Activated T-cell treated with anti-CD3 and anti-CD28 coated beads, Interleukin-2, amount 50 U/mL, for 48 hours (primary cell): ENCODE data around the gene ATP5PD.
A peak's percentile ranks its signal among the peaks of the same experiment; 100 is the strongest.
"Not testable (repeated sequence)": the region's sequence is repeated elsewhere in the genome, so short reads cannot be mapped to it uniquely, and the experiment has no call there.

ENCODE experiments used
- DNase-seq, 2 experiments: peaks; one replicate each; pipeline ENCODE4 v3.0.0-alpha.2; 2020

ATP5PD gene

DNA sequence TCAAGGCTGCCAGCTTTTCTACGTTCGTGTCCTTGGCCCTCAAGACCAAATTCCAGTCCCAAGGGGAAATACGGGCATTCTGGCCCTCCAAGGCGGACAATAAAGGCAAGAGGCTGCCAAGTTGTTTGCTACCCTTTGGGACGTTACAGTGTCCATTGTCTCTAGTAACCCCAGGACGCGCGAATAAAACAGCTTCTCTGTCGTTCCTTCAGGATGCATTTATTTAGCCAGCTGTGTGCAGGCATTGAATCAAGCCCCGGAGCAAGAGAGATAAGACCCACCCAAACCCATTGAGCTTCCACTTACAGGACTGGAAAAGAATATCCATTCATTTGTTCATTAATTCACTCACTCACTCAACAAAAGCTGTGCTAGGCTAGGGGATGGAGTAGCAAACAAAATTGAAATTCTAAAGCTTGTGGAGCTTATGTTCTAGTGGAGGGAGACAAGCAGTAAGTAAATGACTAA lies 33.6 kb downstream of the ATP5PD start:
- no peak for DNase-seq

DNA sequence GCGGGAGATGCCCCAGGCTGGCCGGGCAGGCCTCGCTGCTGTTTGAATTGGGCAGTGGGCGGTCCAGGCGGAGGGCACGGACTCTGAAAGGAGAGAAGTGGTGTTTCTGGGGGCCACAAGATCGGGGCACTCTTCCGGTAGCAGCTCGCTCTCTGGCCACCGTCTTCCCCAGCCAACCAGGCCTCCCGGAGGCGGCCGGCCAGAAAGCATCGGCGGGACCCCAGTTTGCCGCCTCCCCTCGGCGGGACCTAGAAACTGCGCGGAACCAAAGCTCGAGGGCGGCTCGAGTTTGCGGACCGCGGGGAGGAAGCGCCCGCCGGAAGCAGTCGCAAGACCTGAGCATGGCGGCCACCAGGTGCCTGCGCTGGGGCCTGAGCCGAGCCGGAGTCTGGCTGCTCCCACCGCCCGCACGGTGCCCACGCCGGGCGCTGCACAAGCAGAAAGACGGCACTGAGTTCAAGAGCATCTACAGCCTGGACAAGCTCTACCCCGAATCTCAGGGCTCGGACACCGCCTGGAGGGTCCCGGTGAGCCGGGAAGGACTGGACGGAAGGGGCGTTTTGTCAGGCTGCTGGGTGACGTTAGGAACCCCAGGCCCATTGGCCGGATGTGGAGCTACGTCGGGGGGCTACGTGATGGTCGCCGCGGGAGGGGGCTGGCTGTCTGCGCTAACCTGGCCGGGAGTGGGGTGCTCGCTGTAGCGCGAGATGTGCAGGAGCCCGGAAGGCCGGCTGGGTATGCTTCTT lies 34.2 kb downstream of the ATP5PD start, which contains the start of gene MRPL58:
Gene MRPL58 (plus strand): TSS at position 325 of the 746 bp plus-strand sequence. CDS start 17 bp downstream, at position 342.
- peak; percentile 89 to 92 for DNase-seq

DNA sequence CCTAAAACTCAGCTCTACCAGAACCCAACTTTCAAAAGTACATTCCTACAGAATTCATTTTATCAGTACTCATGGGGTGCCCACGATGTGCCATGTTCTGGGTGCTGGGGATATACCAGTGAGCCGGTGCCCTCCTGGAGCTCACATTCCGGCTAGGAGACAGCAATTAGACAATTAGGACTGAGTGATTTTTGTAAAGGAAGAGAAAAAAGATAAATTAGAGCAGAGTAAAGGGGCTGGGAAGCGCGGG lies 34.7 kb downstream of the ATP5PD start:
- no peak for DNase-seq

DNA sequence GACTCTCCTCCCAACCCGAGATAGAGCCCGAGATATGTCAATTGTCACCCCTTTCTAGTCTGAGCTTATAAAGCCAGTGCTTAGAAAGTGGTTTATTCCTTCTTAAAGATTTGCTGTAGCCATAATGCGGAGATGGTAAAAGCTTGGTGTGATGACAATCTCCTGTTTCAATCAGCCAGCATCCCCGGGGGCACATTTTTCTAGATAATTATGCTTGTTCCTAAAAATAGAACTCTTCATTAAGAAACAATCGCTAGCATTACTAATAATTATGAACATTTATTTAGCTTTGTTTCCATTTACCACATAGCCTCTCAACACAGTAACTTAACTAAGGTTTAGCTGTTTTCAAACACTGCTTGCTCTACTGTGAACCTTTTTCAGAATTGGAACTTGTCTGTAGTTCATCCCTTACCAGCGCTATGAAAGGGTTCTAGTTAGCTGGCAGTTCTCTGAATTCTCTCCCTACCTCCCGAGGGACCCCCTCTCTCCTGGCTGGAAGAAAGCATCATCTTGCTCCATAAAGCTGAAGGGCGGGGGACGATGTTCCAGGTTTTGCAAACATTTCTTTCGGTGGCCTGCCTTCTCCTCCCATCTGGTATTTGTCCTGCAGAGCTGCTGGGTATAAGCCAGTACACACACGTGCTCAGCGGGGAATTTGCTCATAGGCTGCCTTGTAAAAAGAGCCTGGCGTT lies 35.2 kb downstream of the ATP5PD start:
- DNase-seq: peak in 1 of 2 experiments; percentile 42

DNA sequence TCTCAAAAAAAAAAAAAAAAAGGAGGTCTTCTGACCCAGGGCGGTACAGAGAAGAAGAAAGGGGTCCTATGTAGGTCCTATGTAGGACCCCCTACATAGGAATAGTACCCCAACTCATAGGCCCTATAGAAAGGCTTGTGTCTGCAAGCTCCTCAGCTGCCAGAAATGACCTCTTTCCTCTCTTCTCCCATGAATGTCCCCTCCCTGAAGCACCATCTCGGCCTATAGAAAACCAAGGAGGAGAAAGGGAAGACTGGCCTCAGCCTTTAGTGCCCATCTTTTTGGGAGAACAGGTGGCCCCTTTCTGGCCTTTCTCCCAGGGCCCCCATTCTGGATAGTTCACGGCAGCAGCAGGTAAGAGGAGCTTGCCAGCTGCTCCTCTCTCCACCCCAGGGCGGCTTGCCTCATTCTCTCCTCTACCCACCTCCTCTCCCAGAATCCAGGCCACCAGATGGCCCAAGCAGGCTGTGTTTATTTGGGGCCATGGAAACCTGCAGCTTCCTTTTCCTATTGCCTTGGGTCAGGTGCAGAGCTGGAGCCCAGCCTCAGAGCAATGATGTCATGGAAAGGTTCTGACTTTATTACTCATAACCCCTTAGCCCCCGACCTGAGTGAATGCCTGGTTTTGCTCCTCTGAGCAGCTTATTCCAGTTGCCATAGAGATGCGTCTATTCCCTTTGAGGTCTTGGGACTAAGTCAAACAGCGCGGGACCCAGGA lies 35.9 kb downstream of the ATP5PD start:
- peak; percentile 40 to 44 for DNase-seq

DNA sequence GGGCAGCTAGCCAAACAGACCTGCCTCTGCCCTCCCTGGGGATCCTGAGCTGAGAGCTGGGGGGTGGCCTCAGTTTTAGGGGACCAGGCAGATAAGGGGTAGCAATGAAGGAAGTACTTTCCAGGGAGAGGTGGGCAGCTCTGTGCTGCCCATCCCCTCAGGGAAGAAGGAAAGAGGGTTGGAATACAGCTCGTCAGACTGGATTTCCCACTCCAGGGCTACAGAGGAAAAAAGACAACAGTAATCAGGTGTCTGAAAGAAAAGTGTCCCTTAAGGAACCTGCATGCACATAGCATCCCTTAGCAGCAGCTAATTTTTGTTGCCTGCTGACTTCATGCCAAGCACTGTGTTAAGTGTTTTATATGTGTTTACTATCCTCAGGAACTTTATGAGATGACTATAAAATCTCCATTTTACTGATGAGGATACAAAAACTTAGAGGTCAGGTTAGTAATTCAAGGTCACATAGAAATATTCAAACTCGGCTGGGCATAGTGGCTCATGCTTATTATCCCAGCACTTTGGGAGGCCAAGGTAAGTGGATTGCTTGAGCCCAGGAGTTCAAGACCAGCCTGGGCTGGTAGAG lies 37.5 kb downstream of the ATP5PD start:
- DNase-seq: no peak

DNA sequence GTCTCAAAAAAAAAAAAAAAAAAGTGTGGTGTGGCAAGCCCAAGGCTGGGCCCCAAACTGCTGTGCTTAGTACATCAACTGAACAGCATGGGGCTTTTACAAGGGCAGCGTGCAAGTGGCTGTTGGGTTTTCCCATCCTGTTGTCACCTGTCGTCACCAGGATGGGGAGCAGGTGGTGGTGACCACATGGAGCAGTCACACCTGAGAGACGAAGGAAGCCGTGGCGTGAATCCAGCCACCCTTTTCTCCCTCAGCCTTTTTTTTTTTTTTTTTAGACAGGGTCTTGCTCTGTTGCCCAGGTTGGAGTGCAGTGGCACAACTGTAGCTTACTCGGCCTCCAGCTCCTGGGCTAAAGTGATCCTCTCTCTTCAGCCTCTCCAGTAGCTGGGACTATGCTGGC lies 38.4 kb downstream of the ATP5PD start:
- DNase-seq: no peak

DNA sequence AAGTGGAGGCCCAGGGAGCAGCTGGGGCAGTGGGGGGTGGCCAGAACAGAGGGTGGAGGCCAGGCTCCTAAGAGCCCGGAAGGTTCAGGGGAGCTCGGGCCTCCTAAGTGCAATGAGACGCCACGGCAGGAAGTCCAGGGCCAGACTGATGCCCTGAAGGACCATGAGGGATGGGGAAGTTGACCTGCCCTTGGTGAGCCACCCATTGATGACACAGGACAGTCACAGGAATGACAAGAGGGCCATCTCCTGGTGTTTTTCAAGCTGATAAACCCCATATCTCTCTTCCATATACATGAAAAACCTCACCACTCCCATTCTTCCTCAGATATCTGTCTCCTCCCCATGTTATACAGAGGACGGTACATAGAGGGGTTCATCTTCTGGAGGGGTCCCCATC lies 40.1 kb downstream of the ATP5PD start:
- no peak for DNase-seq

DNA sequence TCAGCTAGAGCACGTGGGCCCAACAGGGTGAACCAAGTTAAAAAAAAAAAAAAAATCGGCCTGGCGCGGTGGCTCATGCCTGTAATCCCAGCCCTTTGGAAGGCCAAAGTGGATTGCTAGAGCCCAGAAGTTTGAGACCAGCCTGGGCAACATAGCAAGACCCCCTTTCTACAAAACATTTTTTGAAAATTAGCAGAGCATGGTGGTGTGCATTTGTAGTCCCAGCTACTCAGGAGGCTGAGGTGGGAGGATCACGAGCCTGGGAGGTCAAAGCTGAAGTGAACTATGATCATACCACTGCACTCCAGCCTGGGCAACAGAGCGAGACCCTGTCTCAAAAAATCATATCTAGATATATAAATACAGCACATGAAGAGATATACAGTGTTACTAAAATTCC lies 40.7 kb downstream of the ATP5PD start:
- DNase-seq: not testable (repeated sequence)

DNA sequence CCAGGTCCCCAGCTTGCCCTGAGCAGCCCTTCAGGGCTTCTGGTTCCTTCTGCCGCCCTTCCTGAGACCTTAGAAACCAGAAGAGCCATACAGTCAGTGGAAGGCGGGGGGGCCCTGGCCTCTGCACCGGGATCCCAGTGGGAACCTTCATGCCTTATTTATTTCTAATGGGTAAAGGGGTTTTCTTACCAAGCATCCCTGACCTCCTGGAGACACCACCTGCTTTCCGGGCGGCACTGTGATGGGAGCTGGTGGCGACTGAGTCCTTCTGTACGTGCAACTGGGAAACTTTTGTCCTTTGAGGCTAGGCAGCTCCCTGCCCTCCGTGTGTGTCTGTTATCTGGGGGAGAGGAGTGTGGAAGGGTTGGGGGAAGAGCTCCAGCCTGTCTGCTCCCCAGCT lies 41.5 kb downstream of the ATP5PD start:
- no peak for DNase-seq

DNA sequence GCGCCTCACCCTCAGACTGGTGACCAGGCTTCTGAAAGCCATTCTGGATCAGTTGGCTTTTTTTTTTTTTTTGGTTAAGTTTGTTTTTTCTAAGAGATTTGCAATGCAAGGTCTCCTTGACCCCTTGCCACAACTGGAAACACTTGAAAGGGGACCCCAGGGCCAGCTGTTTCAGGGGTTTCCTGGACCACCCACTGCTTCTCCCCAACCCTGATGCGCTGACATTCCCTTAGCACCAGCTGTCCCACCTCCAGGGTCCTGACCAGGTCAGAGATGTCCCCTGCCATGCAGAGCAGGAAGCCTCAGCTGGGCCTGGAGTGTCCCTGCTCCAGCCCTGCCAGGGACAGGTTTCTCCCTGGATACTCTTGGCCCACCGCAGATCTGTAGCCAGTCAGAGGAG lies 42.4 kb downstream of the ATP5PD start:
- DNase-seq: no peak

DNA sequence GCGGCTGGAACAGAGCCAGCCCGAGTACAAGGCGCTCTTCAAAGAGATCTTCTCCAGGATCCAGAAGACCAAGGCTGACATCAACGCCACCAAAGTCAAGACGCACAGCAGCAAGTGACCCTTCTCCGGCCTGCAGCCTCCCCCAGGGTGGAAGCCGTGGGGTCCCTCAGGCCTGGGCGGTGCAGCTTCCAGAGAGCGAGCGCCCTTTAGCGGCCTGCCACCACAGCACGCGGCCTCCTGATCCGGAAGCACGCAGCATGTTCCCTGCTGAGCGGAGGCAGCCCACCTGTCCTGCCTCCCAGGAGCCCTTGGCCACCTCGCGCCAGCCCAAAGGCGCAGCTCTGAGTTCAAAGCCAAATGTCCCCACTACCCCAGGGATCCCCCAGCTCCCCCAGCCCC lies 42.8 kb downstream of the ATP5PD start:
- DNase-seq: no peak

DNA sequence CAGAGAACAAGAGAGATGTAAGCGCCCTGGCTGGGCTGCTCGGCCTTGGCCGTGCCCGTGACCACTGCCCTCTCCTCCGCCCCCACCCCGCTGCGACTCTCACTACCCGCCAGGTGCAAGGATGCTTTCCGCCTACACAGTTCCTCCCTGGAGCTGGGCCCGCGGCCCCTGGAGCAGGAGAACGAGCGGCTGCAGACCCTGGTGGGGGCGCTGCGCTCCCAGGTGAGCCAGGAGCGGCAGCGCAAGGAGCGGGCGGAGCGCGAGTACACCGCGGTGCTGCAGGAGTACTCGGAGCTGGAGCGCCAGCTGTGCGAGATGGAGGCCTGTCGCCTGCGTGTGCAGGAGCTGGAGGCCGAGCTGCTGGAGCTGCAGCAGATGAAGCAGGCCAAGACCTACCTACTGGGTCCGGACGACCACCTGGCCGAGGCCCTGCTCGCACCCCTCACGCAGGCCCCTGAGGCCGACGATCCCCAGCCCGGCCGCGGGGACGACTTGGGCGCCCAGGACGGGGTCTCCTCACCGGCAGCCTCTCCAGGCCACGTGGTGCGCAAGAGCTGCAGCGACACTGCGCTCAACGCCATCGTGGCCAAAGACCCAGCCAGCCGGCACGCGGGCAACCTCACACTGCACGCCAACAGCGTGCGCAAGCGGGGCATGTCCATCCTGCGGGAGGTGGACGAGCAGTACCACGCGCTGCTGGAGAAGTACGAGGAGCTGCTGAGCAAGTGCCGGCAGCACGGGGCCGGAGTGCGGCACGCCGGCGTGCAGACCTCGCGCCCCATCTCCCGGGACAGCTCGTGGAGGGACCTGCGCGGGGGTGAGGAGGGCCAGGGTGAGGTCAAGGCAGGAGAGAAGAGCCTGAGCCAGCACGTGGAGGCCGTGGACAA lies 43.5 kb downstream of the ATP5PD start:
- no peak for DNase-seq

DNA sequence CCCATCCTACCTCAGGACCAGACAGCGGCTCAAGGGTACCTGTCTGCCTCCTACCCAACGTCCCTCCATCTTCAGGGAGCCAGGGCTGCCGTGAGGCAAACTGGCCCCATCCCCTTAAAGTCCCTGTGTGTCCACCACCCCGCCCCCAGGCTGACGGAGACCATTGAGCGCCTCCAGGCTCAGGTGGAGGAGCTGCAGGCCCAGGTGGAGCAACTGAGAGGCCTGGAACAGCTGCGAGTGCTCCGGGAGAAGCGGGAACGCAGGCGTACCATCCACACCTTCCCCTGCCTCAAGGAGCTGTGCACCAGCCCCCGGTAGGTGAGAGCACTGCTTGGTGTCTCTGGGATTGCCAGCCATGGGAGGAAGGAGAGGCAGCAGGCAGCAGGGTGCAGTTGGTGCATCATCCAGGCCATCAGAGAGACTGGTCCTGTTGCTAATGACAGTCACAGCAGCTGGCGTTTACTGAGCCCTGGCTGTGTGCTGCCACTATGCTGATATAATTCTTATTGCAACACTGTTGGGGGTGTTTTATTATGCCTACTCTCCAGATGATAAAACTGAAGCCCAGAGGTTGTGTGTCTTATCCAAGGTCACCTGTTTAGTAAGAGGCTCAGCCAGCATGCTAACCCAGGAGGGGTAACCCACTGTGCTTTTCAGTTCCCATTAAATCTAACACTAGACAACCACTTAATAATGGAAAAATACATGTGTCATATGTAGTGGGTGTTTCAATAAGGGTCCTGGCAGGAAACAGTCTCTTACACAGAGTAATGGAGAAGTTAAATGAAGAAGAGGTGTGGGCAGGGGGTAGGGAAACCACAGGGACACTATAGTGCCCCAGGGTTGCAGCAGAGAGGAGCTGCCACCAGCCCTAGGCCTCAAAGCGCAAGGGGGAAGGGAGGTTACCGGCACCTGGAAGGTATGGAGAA lies 44.6 kb downstream of the ATP5PD start:
- DNase-seq: no peak

DNA sequence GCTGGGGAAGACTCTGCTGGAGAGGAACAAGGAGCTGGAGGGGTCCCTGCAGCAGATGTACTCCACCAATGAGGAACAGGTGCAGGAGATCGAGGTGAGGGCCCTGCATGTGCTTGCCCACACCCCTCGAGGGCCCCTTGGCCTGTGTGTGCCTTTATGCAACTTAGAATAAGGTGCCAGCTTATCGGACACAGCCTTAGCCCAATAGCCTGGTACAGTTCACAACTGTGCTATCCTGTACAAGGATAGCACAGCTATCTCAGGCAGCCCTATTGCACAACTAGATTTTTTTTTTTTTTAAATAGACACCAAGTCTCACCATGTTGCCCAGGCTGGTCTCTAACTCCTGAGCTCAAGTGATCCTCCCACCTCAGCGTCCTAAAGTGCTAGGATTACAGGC lies 47.2 kb downstream of the ATP5PD start:
- DNase-seq: no peak

DNA sequence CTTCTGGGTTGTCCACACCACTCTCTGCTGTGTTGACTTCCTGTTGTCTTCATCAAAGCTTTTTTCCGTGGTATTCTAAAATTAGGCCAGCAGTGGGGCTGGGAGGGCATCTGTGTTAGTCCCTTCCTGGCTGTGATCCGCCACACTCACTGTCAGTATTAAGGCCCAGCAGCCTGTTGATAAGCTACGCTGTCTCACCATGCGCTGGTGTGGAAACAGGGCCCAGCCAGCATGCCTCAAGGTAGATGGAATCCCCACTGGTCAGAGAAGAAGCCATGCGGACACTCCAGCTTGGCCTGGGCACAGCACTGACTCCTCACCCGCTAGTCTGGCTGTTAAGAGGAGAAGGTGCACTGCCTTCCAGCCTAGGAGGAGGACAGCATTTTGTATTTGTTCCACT lies 48.0 kb downstream of the ATP5PD start:
- no peak for DNase-seq

DNA sequence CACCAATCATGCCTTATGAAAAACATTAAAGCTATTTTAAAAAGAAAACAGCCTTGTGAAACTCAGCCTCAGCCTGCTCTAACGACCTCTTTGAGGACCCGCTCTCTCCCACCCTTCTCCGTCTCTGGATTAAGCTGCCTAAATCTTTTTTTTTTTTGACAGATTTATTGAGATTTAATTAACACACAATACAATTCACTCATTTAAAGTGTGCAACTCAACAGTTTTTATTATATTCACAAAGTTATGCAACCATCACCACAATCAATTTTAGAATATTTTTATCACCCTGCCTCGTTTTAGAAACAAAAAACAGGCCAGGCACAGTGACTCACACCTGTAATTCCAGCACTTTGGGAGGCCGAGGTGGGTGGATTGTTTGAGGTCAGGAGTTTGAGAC lies 50.9 kb downstream of the ATP5PD start:
- no peak for DNase-seq

DNA sequence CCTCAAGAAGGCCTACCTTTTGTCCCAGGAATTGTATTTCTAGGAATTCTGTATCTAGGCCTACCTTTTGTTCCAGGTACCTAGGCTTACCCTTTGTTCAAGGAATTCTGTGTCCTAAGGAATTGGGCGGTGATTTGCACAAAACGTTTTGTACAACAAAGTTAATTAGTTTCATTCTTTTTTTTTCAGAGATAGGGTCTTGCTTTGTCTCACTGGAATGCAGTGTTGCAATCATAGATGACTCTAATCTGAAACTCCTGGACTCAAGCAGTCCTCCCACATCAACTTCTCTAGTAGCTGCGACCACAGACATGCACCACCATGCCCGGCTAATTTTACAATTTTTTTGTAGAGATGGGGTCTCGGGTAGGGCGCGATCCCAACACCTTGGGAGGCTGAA lies 52.3 kb downstream of the ATP5PD start:
- no peak for DNase-seq

DNA sequence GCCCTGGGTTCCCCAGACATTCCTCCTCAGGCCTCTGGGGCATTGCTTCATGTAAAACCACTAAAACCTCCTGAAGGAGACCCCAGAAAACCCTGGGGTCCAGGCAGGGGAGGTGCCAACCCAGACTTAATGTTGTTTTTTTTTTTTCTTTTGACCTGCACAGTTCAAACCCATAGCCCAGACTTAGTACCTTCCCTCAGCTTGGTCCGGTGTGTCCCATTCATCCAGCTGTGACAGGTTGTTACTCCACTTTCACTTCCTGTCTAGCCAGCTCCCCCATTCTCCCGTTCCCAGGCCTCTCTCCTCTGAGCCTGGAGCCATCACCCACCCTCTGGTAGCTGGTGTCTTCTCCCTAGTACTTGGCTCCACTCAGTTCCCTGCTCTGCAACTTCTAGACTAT lies 54.5 kb downstream of the ATP5PD start:
- DNase-seq: no peak

DNA sequence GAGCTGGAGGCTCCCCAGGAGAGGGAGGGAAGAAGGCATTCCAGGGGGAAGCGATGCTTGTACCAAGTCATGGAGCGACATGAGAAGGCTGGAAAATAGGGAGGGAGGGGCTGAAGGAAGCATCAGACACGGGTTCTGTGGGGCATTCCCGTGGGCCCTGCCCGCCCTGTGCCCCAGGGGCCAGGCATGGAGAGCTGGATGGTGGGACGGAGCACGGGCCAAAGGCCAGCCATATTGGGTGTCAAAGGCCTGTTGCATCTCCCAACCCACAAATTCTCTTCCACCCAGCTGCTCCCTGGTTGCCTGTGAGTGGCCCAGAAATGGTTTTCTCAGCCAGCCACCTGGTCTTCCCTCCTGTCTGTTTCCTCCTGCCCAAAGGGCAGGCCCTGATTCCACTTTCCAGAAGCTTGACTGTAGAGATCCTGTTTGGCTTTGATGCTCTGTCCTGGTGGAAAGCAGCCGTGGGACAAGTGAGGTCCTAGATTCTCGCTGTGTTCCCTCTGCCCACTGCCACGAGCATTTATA lies 56.1 kb downstream of the ATP5PD start:
- no peak for DNase-seq
